SU-DHL-6 (cell line): Measurements from ENCODE around the gene APBA3.
A peak's percentile ranks its signal among the peaks of the same experiment; 100 is the strongest.

Experiments
- CTCF ChIP-seq: fragments of 200-600 bp; sonication (generic); IDR thresholded peaks from one replicate; pipeline ENCODE4 v1.5.1; 2017; ENCODE audit warnings: antibody characterized with exemption, mild to moderate bottlenecking, low read length, moderate library complexity; ENCODE audit not compliant: insufficient read depth, poor library complexity, severe bottlenecking
- EZH2phosphoT487 ChIP-seq: fragments of 200-600 bp; sonication (generic), shearing (Covaris generic); conservative IDR thresholded peaks from 2 replicates; pipeline ENCODE4 v1.6.1; 2018; ENCODE audit warnings: mild to moderate bottlenecking, antibody characterized with exemption, low read length, moderate library complexity, mixed read lengths

GRCh38 chr19:3761382-3762129, at the start of gene APBA3:
- TF ChIP-seq CTCF = peak; percentile 69
- TF ChIP-seq EZH2phosphoT487 = no peak
